IMR-90 (cell line): ENCODE measurements around the gene MORC2. TPM values are rescaled to one million over a fixed set of nuclear protein-coding genes. Genes with fewer than 3 reads are reported as not detected.

ENCODE experiments used
- ATAC-seq: fragments of 200-7000 bp; cut with Tn5 transposase; 2 replicates; pipeline ENCODE4 v1.9.1; 2020; ENCODE audit warnings: low read depth, mild to moderate bottlenecking, moderate library complexity
- BruUV-seq: library from RNA; stranded (reverse); fragments of 400-500 nt; replicated peaks from 2 replicates; lab custom pipeline; 2021; lab: Mats Ljungman, UMichigan
- CTCF ChIA-PET: fragments of 300-600 bp; formaldehyde crosslinking; extraction: SDS; loops from one replicate; lab custom pipeline; 2021; ENCODE audit warnings: antibody characterized with exemption; lab: Yijun Ruan, JAX
- POLR2A ChIA-PET: fragments of 300-600 bp; sonication (Branson Sonifier 250); formaldehyde crosslinking; loops from one replicate; lab custom pipeline; 2022; ENCODE audit warnings: antibody characterized with exemption; ENCODE audit not compliant: unreplicated experiment; lab: Charles Lee
- DNase-seq: peaks from one replicate; pipeline ENCODE4 v3.0.0; 2013
- H2AFZ ChIP-seq: replicated peaks from 2 replicates; pipeline ENCODE3; 2013; ENCODE audit warnings: low read length, mild to moderate bottlenecking; ENCODE audit not compliant: poor library complexity
- H2AK5ac ChIP-seq: 2 replicates; pipeline ENCODE4 v1.6.1; 2013; ENCODE audit warnings: low read depth, low read length, inconsistent platforms
- H2AK9ac ChIP-seq: replicated peaks from 2 replicates; pipeline ENCODE3; 2013; ENCODE audit warnings: mild to moderate bottlenecking, low read depth, low read length, moderate library complexity; ENCODE audit not compliant: poor library complexity
- H2BK120ac ChIP-seq: 2 replicates; pipeline ENCODE4 v1.6.1; 2013; ENCODE audit warnings: low read depth, low read length, inconsistent platforms
- H2BK15ac ChIP-seq: 3 replicates; pipeline ENCODE4 v1.6.1; 2013; ENCODE audit warnings: low read depth, low read length, inconsistent platforms
- H2BK20ac ChIP-seq: 2 replicates; pipeline ENCODE4 v1.6.1; 2013; ENCODE audit warnings: low read depth, mild to moderate bottlenecking, inconsistent platforms, low read length, moderate library complexity
- H2BK5ac ChIP-seq: 2 replicates; pipeline ENCODE4 v1.6.1; 2013; ENCODE audit warnings: mild to moderate bottlenecking, low read depth, low read length, inconsistent platforms; ENCODE audit not compliant: poor library complexity, severe bottlenecking
- H3K14ac ChIP-seq: replicated peaks from 2 replicates; pipeline ENCODE4 v1.6.1; 2013; ENCODE audit warnings: low read depth, low read length, inconsistent platforms
- H3K18ac ChIP-seq: 2 replicates; pipeline ENCODE4 v1.6.1; 2013; ENCODE audit warnings: low read depth, low read length, control low read depth
- H3K23ac ChIP-seq: 2 replicates; pipeline ENCODE4 v1.6.1; 2013; ENCODE audit warnings: low read depth, low read length, inconsistent platforms
- H3K27ac ChIP-seq: 2 replicates; pipeline ENCODE4 v1.5.1; 2013; ENCODE audit warnings: mild to moderate bottlenecking, control low read depth, low read length; ENCODE audit not compliant: insufficient read depth
- H3K27me3 ChIP-seq: 2 replicates; pipeline ENCODE4 v1.6.1; 2013; ENCODE audit warnings: low read length; ENCODE audit not compliant: control insufficient read depth, insufficient read depth
- H3K36me3 ChIP-seq: 2 replicates; pipeline ENCODE4 v1.6.1; 2013; ENCODE audit warnings: low read length, mixed read lengths; ENCODE audit not compliant: control insufficient read depth, insufficient read depth
- H3K4ac ChIP-seq: 2 replicates; pipeline ENCODE4 v1.6.1; 2013; ENCODE audit warnings: low read depth, low read length, inconsistent platforms
- H3K4me1 ChIP-seq: 2 replicates; pipeline ENCODE4 v1.6.1; 2013; ENCODE audit warnings: low read length, mixed read lengths; ENCODE audit not compliant: control insufficient read depth, insufficient read depth
- H3K4me2 ChIP-seq: 2 replicates; pipeline ENCODE4 v1.6.1; 2013; ENCODE audit warnings: low read depth, mild to moderate bottlenecking, control low read depth, low read length, moderate library complexity
- H3K4me3 ChIP-seq: 2 replicates; pipeline ENCODE4 v1.5.1; 2013; ENCODE audit warnings: low read depth, mild to moderate bottlenecking, control low read depth, low read length, moderate library complexity; ENCODE audit not compliant: insufficient read depth
- H3K56ac ChIP-seq: 2 replicates; pipeline ENCODE4 v1.6.1; 2013; ENCODE audit warnings: low read length, inconsistent platforms; ENCODE audit not compliant: insufficient read depth; ENCODE audit errors: extremely low read depth
- H3K79me1 ChIP-seq, 2 experiments: 2 replicates each; pipeline ENCODE4 v1.6.1; 2013; ENCODE audit warnings: low read length in 2 of 2, inconsistent platforms in 1 of 2, low read depth in 1 of 2
- H3K9ac ChIP-seq: 2 replicates; pipeline ENCODE4 v1.6.1; 2013; ENCODE audit warnings: low read depth, low read length, control low read depth
- H3K9me1 ChIP-seq: 2 replicates; pipeline ENCODE4 v1.6.1; 2013; ENCODE audit warnings: low read length, inconsistent platforms; ENCODE audit not compliant: insufficient read depth
- H3K9me3 ChIP-seq: 2 replicates; pipeline ENCODE4 v1.6.1; 2013; ENCODE audit warnings: low read length; ENCODE audit not compliant: control insufficient read depth, insufficient read depth
- H4K20me1 ChIP-seq: 2 replicates; pipeline ENCODE4 v1.6.1; 2013; ENCODE audit warnings: low read length, inconsistent platforms; ENCODE audit not compliant: insufficient read depth
- H4K5ac ChIP-seq: 2 replicates; pipeline ENCODE4 v1.6.1; 2013; ENCODE audit warnings: mild to moderate bottlenecking, low read depth, low read length, control low read depth
- H4K8ac ChIP-seq, 2 experiments: 2 replicates each; pipeline ENCODE4 v1.6.1; 2013; ENCODE audit warnings: low read depth in 2 of 2, low read length in 2 of 2, control low read depth in 1 of 2, inconsistent platforms in 1 of 2
- H4K91ac ChIP-seq: 2 replicates; pipeline ENCODE4 v1.6.1; 2013; ENCODE audit warnings: low read depth, low read length, inconsistent platforms; ENCODE audit not compliant: insufficient read depth
- CHD1 ChIP-seq: IDR thresholded peaks from 2 replicates; pipeline ENCODE4 v1.6.1; 2012; ENCODE audit warnings: low read depth, low read length, improper control_type of control experiment
- MAZ ChIP-seq: IDR thresholded peaks from 2 replicates; pipeline ENCODE4 v1.6.1; 2012; ENCODE audit warnings: low read depth, mild to moderate bottlenecking, low read length, improper control_type of control experiment, moderate library complexity, borderline replicate concordance
- RCOR1 ChIP-seq: IDR thresholded peaks from 2 replicates; pipeline ENCODE4 v1.6.1; 2012; ENCODE audit warnings: mild to moderate bottlenecking, low read length, improper control_type of control experiment; ENCODE audit not compliant: insufficient replicate concordance
- RFX5 ChIP-seq: IDR thresholded peaks from 2 replicates; pipeline ENCODE4 v1.8.0; 2012; ENCODE audit warnings: low read depth, mild to moderate bottlenecking, low read length, moderate library complexity
- SMC3 ChIP-seq: fragments of 150-350 bp; IDR thresholded peaks from 2 replicates; pipeline ENCODE4 v1.6.1; 2016; ENCODE audit warnings: low read depth, mild to moderate bottlenecking, antibody characterized with exemption, low read length, moderate library complexity
- WGBS, 2 experiments: methylation state at CpG; one replicate each; pipeline versions ENCODE4 v1.1.5 to v1.1.7; 2013; ENCODE audit warnings: missing lambda C conversion rate in 2 of 2; ENCODE audit not compliant: insufficient read length in 1 of 2; ENCODE audit errors: extremely low coverage in 2 of 2; 5-methylcytosine and 5-hydroxymethylcytosine counted together
- dilution Hi-C: fragments of 300-500 bp; cut with HindIII; formaldehyde crosslinking; loops from one replicate; pipeline ENCODE4 v1.14.3; 2018; ENCODE audit warnings: low sequenced_read_pairs; ENCODE audit not compliant: unreplicated experiment
- in situ Hi-C: fragments of 300-500 bp; cut with MboI; formaldehyde crosslinking; loops from 3 replicates; pipeline ENCODE4 v1.14.3; 2019; ENCODE audit warnings: low sequenced_read_pairs, inconsistent platforms, mixed read lengths
- intact Hi-C: fragments of 100-400 bp; cut with micrococcal nuclease; formaldehyde crosslinking; loops from 2 replicates; pipeline ENCODE4 v1.10.0; 2022
- polyA plus RNA-seq, 3 experiments: library from polyadenylated mRNA; depleted of rRNA; stranded (reverse); fragments of >200 nt; gene quantifications; 2 replicates each; pipeline ENCODE4 v1.2.3, GENCODE V29; 2012; ENCODE audit warnings: low replicate concordance in 1 of 3
- total RNA-seq: library from RNA; depleted of rRNA; stranded (reverse); fragments of >200 nt; gene quantifications from 2 replicates; pipeline ENCODE4 v1.2.3, GENCODE V29; 2012

Gene MORC2
- total and polyA plus RNA-seq, 2 of the 4 experiments (the other 2 are of a cell fraction), result 15.8 to 24.7 TPM

- no peak overlapping the region for H3K56ac ChIP-seq
- intact Hi-C loops, result no loop called here
- no peak overlapping the region for H3K23ac ChIP-seq
- H3K27ac ChIP-seq, result no peak overlapping the region
- dilution Hi-C loops, result no loop called here
- H3K4me3 ChIP-seq, result no peak overlapping the region
- no peaks in the 10 kb centered on the region for H3K9me3 ChIP-seq
- H3K4me2 ChIP-seq, result no peak overlapping the region
- ATAC-seq (no peak), DNase-seq (no peak)
- in situ Hi-C loops, result loop anchor here (5.0 to 10.0 kb wide), 3 partner anchors 142 to 290 kb away; no protein-coding TSS in a partner anchor
- no peak overlapping the region for H2AK9ac ChIP-seq
- H2BK20ac ChIP-seq, result no peak overlapping the region
- TF ChIP-seq MAZ, result no peak
- no peak for TF ChIP-seq RFX5
- no peak for TF ChIP-seq RCOR1
- TF ChIP-seq SMC3, result no peak
- no peak for TF ChIP-seq CHD1
- POLR2A ChIA-PET, result no interaction called here
- peaks cover 2% of the 10 kb centered on the region for H3K4me1 ChIP-seq
- no peak overlapping the region for H2AFZ ChIP-seq
- H4K91ac ChIP-seq, result no peak overlapping the region
- peaks cover 3% of the 10 kb centered on the region; the same call in 1 of the 2 replicates for H3K9me1 ChIP-seq
- H2BK15ac ChIP-seq, result no peak overlapping the region
- no peak overlapping the region for H2AK5ac ChIP-seq
- H2BK120ac ChIP-seq, result no peak overlapping the region
- no peak overlapping the region for H3K14ac ChIP-seq
- no peak overlapping the region for H2BK5ac ChIP-seq
- CTCF ChIA-PET, result no interaction called here
- H3K9ac ChIP-seq, result no peak overlapping the region
- H3K27me3 ChIP-seq, result no peaks in the 10 kb centered on the region
- H3K18ac ChIP-seq, result no peak overlapping the region
- H4K20me1 ChIP-seq, result peaks cover 4% of the 10 kb centered on the region; the same call in 1 of the 2 replicates
- H4K8ac ChIP-seq, result no peak overlapping the region
- no peak overlapping the region for H4K5ac ChIP-seq
- no peak overlapping the region for H3K4ac ChIP-seq
- no TSS peak for BruUV-seq
- 100% methylated on average over 2 of the region's 4 CpGs; no CpG with 5 or more reads in 1 of the 2 experiments for WGBS, 2 experiments
- H3K36me3 ChIP-seq, result peaks cover 78% of the 10 kb centered on the region
- peaks cover 12 to 42% of the 10 kb centered on the region in 2 experiments; a peak in 3 of 4 replicates for H3K79me1 ChIP-seq
Observed at GRCh38 chr22:30944986-30945385, 23.6 kb downstream of the MORC2 start.
